Lower leg skin (tissue), 4 donors: ENCODE results near the gene RELL2. TPM values are rescaled to one million over a fixed set of nuclear protein-coding genes. Genes with fewer than 3 reads are reported as not detected.

Source experiments
- DNase-seq, 2 donors: peaks; one replicate each; pipeline ENCODE4 v3.0.0-alpha.2; 2019; ENCODE audit warnings: low spot score in 2 of 2
- H3K4me3 ChIP-seq: fragments of 200-600 bp; sonication (generic); 2 replicates; pipeline ENCODE4 v1.5.1; 2017; ENCODE audit warnings: mild to moderate bottlenecking, low read depth; ENCODE audit not compliant: poor library complexity, severe bottlenecking
- CTCF ChIP-seq, 3 donors: fragments of 450-650 bp; IDR thresholded peaks; one replicate each; pipeline ENCODE4 v1.5.1; 2016; ENCODE audit warnings: antibody characterized with exemption in 3 of 3, mild to moderate bottlenecking in 3 of 3, moderate library complexity in 2 of 3
- POLR2A ChIP-seq, 2 donors: fragments of 450-650 bp; IDR thresholded peaks; one replicate each; pipeline ENCODE4 v1.6.1; 2016 to 2017; ENCODE audit warnings: antibody characterized with exemption in 2 of 2, mild to moderate bottlenecking in 1 of 2, moderate library complexity in 1 of 2
- WGBS, 2 donors: methylation state at CpG; one replicate each; pipeline ENCODE4 v1.1.5; 2018; 5-methylcytosine and 5-hydroxymethylcytosine counted together
- intact Hi-C: fragments of 100-400 bp; cut with DNase I; formaldehyde crosslinking; loops from one replicate; pipeline ENCODE4 v1.15.0; 2023; ENCODE audit warnings: low total_unique reads
- total RNA-seq, 4 donors: library from RNA; depleted of rRNA; stranded (reverse); fragments of >200 nt; gene quantifications; one replicate each; pipeline ENCODE4 v1.1.0, GENCODE V29; 2016

Gene RELL2
- total RNA-seq, 4 donors from 2014 or later = 5.9 to 11.4 (median 9.0) TPM

- DNase-seq = no peak
- no peak for TF ChIP-seq CTCF (IDR thresholded peaks at IDR 0.05)
- no peak for TF ChIP-seq POLR2A (IDR thresholded peaks at IDR 0.05)
- intact Hi-C loops = no loop called here
- no peak overlapping the region for H3K4me3 ChIP-seq
These were observed 46.9 kb downstream of the RELL2 start for GRCh38 chr5:141683596-141684141.

- 77 to 78% methylated on average over 1 of the region's 1 CpG for WGBS, 2 donors
- intact Hi-C loops = no loop called here
- DNase-seq = no peak
- H3K4me3 ChIP-seq = no peak overlapping the region
- TF ChIP-seq CTCF (IDR thresholded peaks at IDR 0.05) (no peak), POLR2A (IDR thresholded peaks at IDR 0.05) (no peak)
These were observed 48.8 kb downstream of the RELL2 start for GRCh38 chr5:141685591-141685990.

- TF ChIP-seq CTCF (IDR thresholded peaks at IDR 0.05) (no peak), POLR2A (IDR thresholded peaks at IDR 0.05) (no peak)
- intact Hi-C loops = no loop called here
- no peak overlapping the region for H3K4me3 ChIP-seq
- no peak for DNase-seq
- 72 to 80% methylated on average over 3 of the region's 3 CpGs for WGBS, 2 donors
These were observed 50.0 kb downstream of the RELL2 start for GRCh38 chr5:141686648-141687416.

Other genes starting within 250 kb of the RELL2 start
- gene PCDHGB4, start 249.3 kb upstream of the RELL2 start, total RNA-seq = 1 to 10 TPM; 5.2 to 8.9 (median 8.4) TPM
- gene PCDHGA8, start 244.4 kb upstream of the RELL2 start, total RNA-seq = 1 to 10 TPM in 3 of 4 donors, under 1 TPM in 1; 0.97 to 2.2 (median 1.6) TPM
- gene PCDHGB5, start 239.1 kb upstream of the RELL2 start, total RNA-seq = 10 to 100 TPM; 12.3 to 17.6 (median 14.6) TPM
- 1 to 10 TPM; 5.6 to 8.2 (median 6.3) TPM for gene PCDHGA9, start 234.2 kb upstream of the RELL2 start, total RNA-seq
- 1 to 10 TPM; 4.4 to 7.4 (median 6.6) TPM for gene PCDHGB6, start 229.0 kb upstream of the RELL2 start, total RNA-seq
- gene PCDHGA10, start 224.0 kb upstream of the RELL2 start, total RNA-seq = 10 to 100 TPM in 1 of 4 donors, 1 to 10 TPM in 3; 6.8 to 11.7 (median 8.3) TPM
- 10 to 100 TPM in 2 of 4 donors, 1 to 10 TPM in 2; 8.0 to 11.3 (median 10.1) TPM for gene PCDHGB7, start 219.3 kb upstream of the RELL2 start, total RNA-seq
- 1 to 10 TPM; 3.2 to 6.9 (median 3.7) TPM for gene PCDHGA11, start 215.9 kb upstream of the RELL2 start, total RNA-seq
- 1 to 10 TPM; 3.4 to 9.1 (median 6.3) TPM for gene PCDHGA12, start 206.5 kb upstream of the RELL2 start, total RNA-seq
- 10 to 100 TPM; 45.5 to 80.8 (median 49.7) TPM for gene PCDHGC3, start 161.0 kb upstream of the RELL2 start, total RNA-seq
- 10 to 100 TPM in 1 of 4 donors, 1 to 10 TPM in 3; 1.2 to 34.5 (median 2.2) TPM for gene PCDHGC4, start 152.0 kb upstream of the RELL2 start, total RNA-seq
- gene PCDHGC5, start 147.9 kb upstream of the RELL2 start, total RNA-seq = 1 to 10 TPM; 1.1 to 1.7 (median 1.7) TPM
- gene DIAPH1, start 18.0 kb upstream of the RELL2 start, total RNA-seq = 100 to 1,000 TPM in 1 of 4 donors, 10 to 100 TPM in 3; 64.9 to 101 (median 88.7) TPM
- 10 to 100 TPM; 49.4 to 66.4 (median 52.7) TPM for gene HDAC3, start 148 bp upstream of the RELL2 start, total RNA-seq
- 100 to 1,000 TPM in 2 of 4 donors, 10 to 100 TPM in 2; 72.1 to 136 (median 101) TPM for gene FCHSD1, start 14.4 kb downstream of the RELL2 start, total RNA-seq
- 1 to 10 TPM; 2.1 to 4.2 (median 3.7) TPM for gene ARAP3, start 45.2 kb downstream of the RELL2 start, total RNA-seq
- gene PCDH1, start 241.4 kb downstream of the RELL2 start, total RNA-seq = 100 to 1,000 TPM in 2 of 4 donors, 10 to 100 TPM in 2; 85.1 to 172 (median 119) TPM